Osteoblast (primary cell): ENCODE results near the gene PROM1. TPM values are rescaled to one million over a fixed set of nuclear protein-coding genes. Genes with fewer than 3 reads are reported as not detected.

Source experiments
- DNase-seq: peaks from one replicate; pipeline ENCODE4 v3.0.0; 2011; ENCODE audit warnings: low spot score, mixed read lengths; ENCODE audit not compliant: insufficient read length; ENCODE audit errors: missing footprints
- H2AFZ ChIP-seq: 2 replicates; pipeline ENCODE4 v1.6.0; 2011; ENCODE audit warnings: mild to moderate bottlenecking, low read length
- H3K27ac ChIP-seq: 2 replicates; pipeline ENCODE4 v1.5.1; 2011; ENCODE audit warnings: mild to moderate bottlenecking, low read depth, low read length, moderate library complexity
- H3K27me3 ChIP-seq: 2 replicates; pipeline ENCODE4 v1.6.0; 2012; ENCODE audit warnings: mild to moderate bottlenecking, control low read depth, inconsistent platforms, low read length, moderate library complexity; ENCODE audit not compliant: insufficient read depth
- H3K36me3 ChIP-seq: 2 replicates; pipeline ENCODE4 v1.5.1; 2011; ENCODE audit warnings: mild to moderate bottlenecking, low read length, control low read depth, moderate library complexity; ENCODE audit not compliant: insufficient read depth
- H3K4me1 ChIP-seq: 2 replicates; pipeline ENCODE4 v1.5.1; 2011; ENCODE audit warnings: mild to moderate bottlenecking, low read length, control low read depth, moderate library complexity; ENCODE audit not compliant: insufficient read depth
- H3K4me2 ChIP-seq: 2 replicates; pipeline ENCODE4 v1.6.0; 2011; ENCODE audit warnings: mild to moderate bottlenecking, low read length; ENCODE audit not compliant: insufficient read depth
- H3K4me3 ChIP-seq: fragments of 200-600 bp; sonication (generic); 3 replicates; pipeline ENCODE4 v1.5.1; 2012; ENCODE audit warnings: mild to moderate bottlenecking, low read length, inconsistent platforms; ENCODE audit not compliant: insufficient read depth
- H3K79me2 ChIP-seq: 2 replicates; pipeline ENCODE4 v1.6.0; 2012; ENCODE audit warnings: mild to moderate bottlenecking, low read length, control low read depth, inconsistent platforms; ENCODE audit not compliant: insufficient read depth
- H3K9me3 ChIP-seq: 2 replicates; pipeline ENCODE4 v1.5.1; 2011; ENCODE audit warnings: low read depth, low read length, control low read depth
- H4K20me1 ChIP-seq: 2 replicates; pipeline ENCODE4 v1.6.0; 2012; ENCODE audit warnings: mild to moderate bottlenecking, low read length, control low read depth; ENCODE audit not compliant: insufficient read depth
- CTCF ChIP-seq: IDR thresholded peaks from 2 replicates; pipeline ENCODE4 v1.5.1; 2011; ENCODE audit warnings: mild to moderate bottlenecking, low read depth, low read length, moderate library complexity; ENCODE audit errors: extremely low read depth
- total RNA-seq: library from RNA; depleted of rRNA; stranded (reverse); fragments of >200 nt; gene quantifications from 2 replicates; pipeline ENCODE4 v1.2.3, GENCODE V29; 2012

PROM1 gene
- total RNA-seq, 1 donor, result not detected

DNA sequence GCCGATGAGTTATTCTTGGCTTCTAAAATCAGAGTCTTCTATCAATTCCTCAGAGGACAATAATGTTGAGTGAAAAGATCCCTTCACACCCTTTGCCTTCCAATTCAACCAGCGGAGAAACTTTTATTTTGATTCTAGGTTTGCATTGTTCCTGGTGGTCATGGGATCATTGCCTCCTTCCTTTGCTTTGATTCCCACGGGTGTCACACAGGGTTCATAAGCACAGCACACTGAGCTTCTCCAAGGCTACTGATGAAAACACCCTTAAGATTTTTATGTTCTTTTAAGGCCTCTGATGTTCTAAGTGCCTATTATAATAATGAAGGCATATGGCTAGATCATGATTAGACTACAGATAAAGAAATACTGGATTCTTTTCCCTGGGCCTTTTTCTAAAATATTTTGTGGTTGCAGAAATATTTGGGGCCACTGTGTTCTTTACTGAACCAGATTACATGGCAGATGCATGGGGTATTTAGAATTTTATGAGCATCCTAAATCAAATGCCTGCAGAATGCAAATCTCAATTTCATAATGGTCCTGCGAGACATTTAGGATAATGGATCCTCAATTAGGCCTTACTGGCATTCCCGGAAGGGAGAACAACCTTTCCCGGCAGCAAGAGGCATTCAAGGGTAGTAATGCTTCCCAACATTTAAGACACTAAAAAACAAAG is 76.9 kb downstream of the PROM1 start:
- no peak for DNase-seq

GRCh38 chr4:16005676-16006075 is 78.1 kb downstream of the PROM1 start:
- no peaks in the 10 kb centered on the region for H3K9me3 ChIP-seq
- H3K36me3 ChIP-seq, result no peaks in the 10 kb centered on the region
- no peak overlapping the region for H3K4me3 ChIP-seq
- H3K27me3 ChIP-seq, result peaks cover 44% of the 10 kb centered on the region
- H3K4me2 ChIP-seq, result no peak overlapping the region
- TF ChIP-seq CTCF, result no peak
- H3K79me2 ChIP-seq, result no peaks in the 10 kb centered on the region
- H3K27ac ChIP-seq, result no peak overlapping the region
- H3K4me1 ChIP-seq, result no peaks in the 10 kb centered on the region
- H4K20me1 ChIP-seq, result no peaks in the 10 kb centered on the region
- DNase-seq, result no peak
- no peak overlapping the region for H2AFZ ChIP-seq

More for the DNA sequence above, 76.9 kb downstream of the PROM1 start:
- H3K9me3 ChIP-seq, result no peaks in the 10 kb centered on the region
- no peaks in the 10 kb centered on the region for H3K36me3 ChIP-seq
- no peak for TF ChIP-seq CTCF
- no peak overlapping the region for H3K27ac ChIP-seq
- H3K4me2 ChIP-seq, result no peak overlapping the region
- no peaks in the 10 kb centered on the region for H4K20me1 ChIP-seq
- no peaks in the 10 kb centered on the region for H3K4me1 ChIP-seq
- no peak overlapping the region for H2AFZ ChIP-seq
- H3K79me2 ChIP-seq, result no peaks in the 10 kb centered on the region
- peaks cover 44% of the 10 kb centered on the region for H3K27me3 ChIP-seq
- H3K4me3 ChIP-seq, result no peak overlapping the region

GRCh38 chr4:16001484-16001858 is 82.4 kb downstream of the PROM1 start:
- no peaks in the 10 kb centered on the region for H3K9me3 ChIP-seq
- H3K27me3 ChIP-seq, result peaks cover 20% of the 10 kb centered on the region
- H2AFZ ChIP-seq, result peak overlapping the region; percentile 49
- peak; percentile 89 for DNase-seq
- H3K79me2 ChIP-seq, result no peaks in the 10 kb centered on the region
- no peak overlapping the region for H3K27ac ChIP-seq
- no peak overlapping the region for H3K4me3 ChIP-seq
- no peaks in the 10 kb centered on the region for H3K4me1 ChIP-seq
- H3K4me2 ChIP-seq, result no peak overlapping the region
- no peaks in the 10 kb centered on the region for H3K36me3 ChIP-seq
- peak; percentile 92 for TF ChIP-seq CTCF
- no peaks in the 10 kb centered on the region for H4K20me1 ChIP-seq

DNA sequence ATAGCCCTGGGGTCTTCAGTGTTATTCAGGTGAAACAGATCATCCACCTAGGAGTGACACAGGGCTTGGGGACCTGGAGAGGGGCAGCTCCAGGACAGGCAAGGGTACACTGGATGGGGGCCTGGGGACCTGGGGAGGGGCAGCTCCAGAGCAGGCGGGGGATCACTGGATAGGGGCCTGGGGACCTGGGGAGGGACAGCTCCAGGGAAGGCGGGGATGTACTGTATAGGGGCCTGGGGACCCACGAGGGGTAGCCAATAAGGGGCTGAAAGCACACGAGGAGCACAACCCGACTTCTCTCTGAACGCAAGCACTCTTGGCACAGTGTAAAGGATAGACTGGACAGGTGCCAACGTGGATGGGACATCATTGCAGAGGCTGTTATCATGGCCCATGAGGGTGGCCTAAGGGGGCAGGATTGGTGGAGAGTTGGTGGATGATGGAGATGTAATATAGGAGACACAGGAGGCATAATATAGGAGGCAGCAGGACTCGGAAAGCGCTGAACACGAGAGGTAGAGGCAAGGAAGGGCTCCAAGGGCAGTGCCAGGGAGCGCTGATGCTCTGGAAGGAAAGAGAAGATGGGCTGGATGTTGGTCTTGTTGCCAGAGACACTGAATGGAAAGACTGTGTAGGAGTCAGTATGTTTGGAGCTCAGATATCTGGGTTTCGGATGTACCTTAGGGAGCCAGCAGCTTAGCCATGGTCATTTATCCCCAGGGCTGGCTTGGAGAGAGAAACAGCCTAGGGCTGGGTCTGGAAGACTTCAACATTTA is 82.9 kb downstream of the PROM1 start:
- no peaks in the 10 kb centered on the region for H3K79me2 ChIP-seq
- no peaks in the 10 kb centered on the region for H3K4me1 ChIP-seq
- H3K4me2 ChIP-seq, result no peak overlapping the region
- no peak overlapping the region for H3K4me3 ChIP-seq
- TF ChIP-seq CTCF, result no peak
- no peak overlapping the region for H3K27ac ChIP-seq
- peak overlapping the region; percentile 49 for H2AFZ ChIP-seq
- no peaks in the 10 kb centered on the region for H4K20me1 ChIP-seq
- no peaks in the 10 kb centered on the region for H3K36me3 ChIP-seq
- H3K27me3 ChIP-seq, result peaks cover 18% of the 10 kb centered on the region
- H3K9me3 ChIP-seq, result no peaks in the 10 kb centered on the region
- DNase-seq, result no peak
